ENCODE measurements around the gene SMARCB1. TPM values are rescaled to one million over a fixed set of nuclear protein-coding genes. Genes with fewer than 3 reads are reported as not detected.

SMARCB1 gene
- total and polyA plus RNA-seq, 2 of the 4 experiments (the other 2 are of a cell fraction): 110 to 159 TPM

- H2BK15ac ChIP-seq (ENCODE audit: low read depth, low read length): peak overlapping the region; percentile 51; the same call in 1 of the 3 replicates
- H2AFZ ChIP-seq (replicated peaks; ENCODE audit: low read length, poor library complexity): peak overlapping the region; percentile 90
- POLR2A ChIA-PET (ENCODE audit: unreplicated experiment): no interaction called here
- H3K79me1 ChIP-seq (ENCODE audit: low read depth in 1 of 2, low read length in 2 of 2): no peaks in the 10 kb centered on the region; a peak in 1 of 4 replicates
- dilution Hi-C loops (cut with HindIII; ENCODE audit: low sequenced_read_pairs, unreplicated experiment) (no loop called here), intact Hi-C loops (cut with micrococcal nuclease) (no loop called here), in situ Hi-C loops (cut with MboI; ENCODE audit: low sequenced_read_pairs) (no loop called here)
- peak overlapping the region; percentile 80 for H2AK9ac ChIP-seq (replicated peaks; ENCODE audit: low read depth, low read length, poor library complexity)
- BruUV-seq (replicated peaks): no TSS peak
- H3K4me3 ChIP-seq (ENCODE audit: insufficient read depth, low read depth, low read length): no peak overlapping the region
- H4K5ac ChIP-seq (ENCODE audit: low read depth, low read length): peak overlapping the region; percentile 64; the same call in 1 of the 2 replicates
- no peaks in the 10 kb centered on the region for H4K20me1 ChIP-seq (ENCODE audit: insufficient read depth, low read length)
- peak overlapping the region; percentile 59 for H2BK20ac ChIP-seq (ENCODE audit: low read depth, low read length)
- ATAC-seq (ENCODE audit: low read depth): no peak
- H3K9me1 ChIP-seq (ENCODE audit: insufficient read depth, low read length): peaks cover 11% of the 10 kb centered on the region
- CTCF ChIA-PET: interaction anchor here (1.0 to 1.5 kb wide), 2 partner anchors 10 to 69 kb away, joined by 3 to 4 read pairs; no protein-coding TSS in a partner anchor
- H3K9ac ChIP-seq (ENCODE audit: low read depth, low read length): peak overlapping the region; percentile 27; the same call in 1 of the 2 replicates
- H2BK120ac ChIP-seq (ENCODE audit: low read depth, low read length): peak overlapping the region; percentile 77
- H2AK5ac ChIP-seq (ENCODE audit: low read depth, low read length): peak overlapping the region; percentile 69
- no peaks in the 10 kb centered on the region for H3K27me3 ChIP-seq (ENCODE audit: control insufficient read depth, insufficient read depth, low read length)
- no peaks in the 10 kb centered on the region for H3K9me3 ChIP-seq (ENCODE audit: control insufficient read depth, insufficient read depth, low read length)
- H4K8ac ChIP-seq (ENCODE audit: low read depth in 2 of 2, low read length in 2 of 2): peak overlapping the region in 1 of 2 experiments; percentile 91; a peak in 2 of 4 replicates
- peaks cover 17% of the 10 kb centered on the region for H3K4me1 ChIP-seq (ENCODE audit: control insufficient read depth, insufficient read depth, low read length)
- H4K91ac ChIP-seq (ENCODE audit: insufficient read depth, low read depth, low read length): peak overlapping the region; percentile 74
- H3K23ac ChIP-seq (ENCODE audit: low read depth, low read length): 0 out of 2 replicates have a peak overlapping the region, but pooled peaks have one; percentile 8
- H3K4ac ChIP-seq (ENCODE audit: low read depth, low read length): peak overlapping the region; percentile 76
- 0 out of 2 replicates have a peak overlapping the region, but pooled peaks have one; percentile 14 for H3K27ac ChIP-seq (ENCODE audit: insufficient read depth, low read length)
- peak overlapping the region; percentile 25 for H2BK5ac ChIP-seq (ENCODE audit: low read depth, low read length, poor library complexity, severe bottlenecking)
- H3K56ac ChIP-seq (ENCODE audit: extremely low read depth, insufficient read depth, low read length): no peak overlapping the region
- WGBS, 2 experiments (ENCODE audit: extremely low coverage in 2 of 2, insufficient read length in 1 of 2): 82% methylated on average over 9 of the region's 15 CpGs; no CpG with 5 or more reads in 1 of the 2 experiments
- no peak for TF ChIP-seq ELK1 (IDR thresholded peaks at IDR 0.05; ENCODE audit: borderline replicate concordance, low read depth, low read length)
- no peak for TF ChIP-seq CHD1 (IDR thresholded peaks at IDR 0.05; ENCODE audit: low read depth, low read length)
- no peak for TF ChIP-seq MXI1 (IDR thresholded peaks at IDR 0.05; ENCODE audit: borderline replicate concordance, low read depth, low read length)
- no peak for TF ChIP-seq MAZ (IDR thresholded peaks at IDR 0.05; ENCODE audit: borderline replicate concordance, low read depth, low read length)
- no peak for TF ChIP-seq SMC3 (IDR thresholded peaks at IDR 0.05; ENCODE audit: low read depth, low read length)
- no peak for TF ChIP-seq RCOR1 (IDR thresholded peaks at IDR 0.05; ENCODE audit: insufficient replicate concordance, low read length)
- TF ChIP-seq BHLHE40 (IDR thresholded peaks at IDR 0.05; ENCODE audit: low read depth, low read length): no peak
- no peak for TF ChIP-seq CEBPB (IDR thresholded peaks at IDR 0.05; ENCODE audit: low read depth, low read length)
- TF ChIP-seq RFX5 (IDR thresholded peaks at IDR 0.05; ENCODE audit: low read depth, low read length): no peak
- no peak overlapping the region for H3K4me2 ChIP-seq (ENCODE audit: low read depth, low read length)
- no peak for DNase-seq
- peak overlapping the region; percentile 79 for H3K18ac ChIP-seq (ENCODE audit: low read depth, low read length)
- H3K14ac ChIP-seq (replicated peaks; ENCODE audit: low read depth, low read length): peak overlapping the region; percentile 33; the same call in 1 of the 2 replicates
- no peaks in the 10 kb centered on the region for H3K36me3 ChIP-seq (ENCODE audit: control insufficient read depth, insufficient read depth, low read length)
Measured at GRCh38 chr22:23781065-23781464, 5.7 kb upstream of the SMARCB1 start.
